Keratinocyte (primary cell): ENCODE measurements around the gene FN3KRP. TPM values are rescaled to one million over a fixed set of nuclear protein-coding genes. Genes with fewer than 3 reads are reported as not detected.

Experiments used
- DNase-seq: peaks from one replicate; pipeline ENCODE4 v3.0.0-alpha.2; 2011; ENCODE audit warnings: low read depth, missing footprints, low spot score
- FAIRE-seq: peaks from 2 replicates; lab custom pipeline; 2011; peaks lifted over from hg19 to GRCh38; lab: Jason Lieb, UNC
- H2AFZ ChIP-seq: 2 replicates; pipeline ENCODE4 v1.6.0; 2012; ENCODE audit warnings: low read length, control low read depth, inconsistent platforms; ENCODE audit not compliant: control insufficient read depth
- H3K27ac ChIP-seq: 2 replicates; pipeline ENCODE4 v1.5.1; 2011; ENCODE audit warnings: low read length; ENCODE audit not compliant: control insufficient read depth, insufficient read depth
- H3K27me3 ChIP-seq: 3 replicates; pipeline ENCODE4 v1.6.0; 2011; ENCODE audit warnings: low read length; ENCODE audit not compliant: control insufficient read depth, insufficient read depth; ENCODE audit errors: extremely low read depth
- H3K36me3 ChIP-seq, 2 experiments: 2 replicates in 1 of 2; 3 replicates in 1 of 2; pipeline ENCODE4 v1.5.1; 2011; ENCODE audit warnings: low read length in 2 of 2, mild to moderate bottlenecking in 1 of 2; ENCODE audit not compliant: control insufficient read depth in 2 of 2, insufficient read depth in 2 of 2; ENCODE audit errors: extremely low read depth in 1 of 2
- H3K4me1 ChIP-seq: 3 replicates; pipeline ENCODE4 v1.5.1; 2011; ENCODE audit warnings: low read length; ENCODE audit not compliant: control insufficient read depth, insufficient read depth; ENCODE audit errors: extremely low read depth
- H3K4me2 ChIP-seq: 3 replicates; pipeline ENCODE4 v1.6.0; 2011; ENCODE audit warnings: low read depth, low read length; ENCODE audit not compliant: control insufficient read depth, insufficient read depth; ENCODE audit errors: extremely low read depth
- H3K4me3 ChIP-seq, 3 experiments: fragments of 200-600 bp in 1 of 3; sonication (generic) in 1 of 3; 2 replicates in 2 of 3; 3 replicates in 1 of 3; pipeline ENCODE4 v1.5.1; 2011 to 2016; ENCODE audit warnings: low read length in 3 of 3, mild to moderate bottlenecking in 3 of 3, control low read depth in 2 of 3, inconsistent platforms in 1 of 3, low read depth in 1 of 3, mixed read lengths in 1 of 3, mixed run types in 1 of 3, moderate library complexity in 1 of 3; ENCODE audit not compliant: control insufficient read depth in 2 of 3, insufficient read depth in 2 of 3; ENCODE audit errors: extremely low read depth in 1 of 3
- H3K79me2 ChIP-seq: 2 replicates; pipeline ENCODE4 v1.6.0; 2012; ENCODE audit warnings: low read length; ENCODE audit not compliant: control insufficient read depth, insufficient read depth
- H3K9ac ChIP-seq: 3 replicates; pipeline ENCODE4 v1.6.0; 2011; ENCODE audit warnings: low read length; ENCODE audit not compliant: control insufficient read depth, insufficient read depth; ENCODE audit errors: extremely low read depth
- H3K9me1 ChIP-seq: 3 replicates; pipeline ENCODE4 v1.6.0; 2011; ENCODE audit warnings: low read length; ENCODE audit not compliant: control insufficient read depth, insufficient read depth; ENCODE audit errors: extremely low read depth
- H3K9me3 ChIP-seq: 2 replicates; pipeline ENCODE4 v1.5.1; 2012; ENCODE audit warnings: low read depth, low read length; ENCODE audit not compliant: control insufficient read depth
- H4K20me1 ChIP-seq: 3 replicates; pipeline ENCODE4 v1.6.0; 2011; ENCODE audit warnings: low read length; ENCODE audit not compliant: control insufficient read depth, insufficient read depth; ENCODE audit errors: extremely low read depth
- EZH2 ChIP-seq: IDR thresholded peaks from one replicate; pipeline ENCODE4 v1.6.1; 2012; ENCODE audit warnings: inconsistent platforms, mild to moderate bottlenecking, low read length, moderate library complexity
- dilution Hi-C: fragments of 300-500 bp; cut with MboI; formaldehyde crosslinking; loops from one replicate; pipeline ENCODE4 v1.7.0; 2020; ENCODE audit warnings: low sequenced_read_pairs; ENCODE audit not compliant: extremely low pct_ligation_motif_present
- polyA plus RNA-seq, 5 experiments: library from polyadenylated mRNA; depleted of rRNA in 3 of 5; stranded (reverse) in 3 of 5; stranded (forward) in 1 of 5; unstranded in 1 of 5; fragments of >200 nt; gene quantifications; 1 replicate in 1 of 5; 2 replicates in 3 of 5; 3 replicates in 1 of 5; pipeline versions ENCODE4 v1.2.1 to v1.2.3, GENCODE V29; 2011 to 2012; ENCODE audit warnings: missing spikeins in 2 of 5, low read depth in 1 of 5, low replicate concordance in 1 of 5
- TF ChIP-seq, protein P1 (sequence below), 3 experiments: IDR thresholded peaks in 1 of 3; conservative IDR thresholded peaks in 1 of 3; optimal IDR thresholded peaks in 1 of 3; 2 replicates in 2 of 3; 3 replicates in 1 of 3; pipeline versions ENCODE3 to v1.5.1; 2011; ENCODE audit warnings: low read length in 3 of 3, mild to moderate bottlenecking in 3 of 3, moderate library complexity in 2 of 3, control low read depth in 1 of 3, inconsistent platforms in 1 of 3; ENCODE audit not compliant: insufficient read depth in 2 of 3; ENCODE audit errors: extremely low read depth in 1 of 3

FN3KRP gene
- polyA plus RNA-seq, 1 donor (not counting 4 experiments of a cell fraction or from before 2014, with no cell fraction given) = 25.7 TPM

- Histone ChIP-seq H3K27ac (no peak overlapping the region), H3K27me3 (no peaks in the 10 kb centered on the region), H3K9ac (no peak overlapping the region), H3K4me3 (no peak overlapping the region), H3K4me2 (no peak overlapping the region), H4K20me1 (no peaks in the 10 kb centered on the region), H3K9me1 (no peaks in the 10 kb centered on the region), H3K36me3 (no peaks in the 10 kb centered on the region), H3K79me2 (no peaks in the 10 kb centered on the region), H3K4me1 (peaks cover 11% of the 10 kb centered on the region), H3K9me3 (no peaks in the 10 kb centered on the region), H2AFZ (no peak overlapping the region)
- DNase-seq (no peak), FAIRE-seq (no peak)
- TF ChIP-seq, protein P1, sequence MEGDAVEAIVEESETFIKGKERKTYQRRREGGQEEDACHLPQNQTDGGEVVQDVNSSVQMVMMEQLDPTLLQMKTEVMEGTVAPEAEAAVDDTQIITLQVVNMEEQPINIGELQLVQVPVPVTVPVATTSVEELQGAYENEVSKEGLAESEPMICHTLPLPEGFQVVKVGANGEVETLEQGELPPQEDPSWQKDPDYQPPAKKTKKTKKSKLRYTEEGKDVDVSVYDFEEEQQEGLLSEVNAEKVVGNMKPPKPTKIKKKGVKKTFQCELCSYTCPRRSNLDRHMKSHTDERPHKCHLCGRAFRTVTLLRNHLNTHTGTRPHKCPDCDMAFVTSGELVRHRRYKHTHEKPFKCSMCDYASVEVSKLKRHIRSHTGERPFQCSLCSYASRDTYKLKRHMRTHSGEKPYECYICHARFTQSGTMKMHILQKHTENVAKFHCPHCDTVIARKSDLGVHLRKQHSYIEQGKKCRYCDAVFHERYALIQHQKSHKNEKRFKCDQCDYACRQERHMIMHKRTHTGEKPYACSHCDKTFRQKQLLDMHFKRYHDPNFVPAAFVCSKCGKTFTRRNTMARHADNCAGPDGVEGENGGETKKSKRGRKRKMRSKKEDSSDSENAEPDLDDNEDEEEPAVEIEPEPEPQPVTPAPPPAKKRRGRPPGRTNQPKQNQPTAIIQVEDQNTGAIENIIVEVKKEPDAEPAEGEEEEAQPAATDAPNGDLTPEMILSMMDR (optimal IDR thresholded peaks at IDR 0.05 in 1 of 3, IDR thresholded peaks at IDR 0.05 in 1 of 3, conservative IDR thresholded peaks at IDR 0.05 in 1 of 3; ENCODE audit: extremely low read depth in 1 of 3, insufficient read depth in 2 of 3, low read length in 3 of 3) = no peak
- no peak for TF ChIP-seq EZH2
- dilution Hi-C loops = no loop called here
These were observed 13.3 kb upstream of the FN3KRP start for GRCh38 chr17:82703036-82703745.

GRCh38 chr17:82703935-82704865, 12.3 kb upstream of the FN3KRP start:
- FAIRE-seq = no peak

More at GRCh38 chr17:82703935-82704865, 12.3 kb upstream of the FN3KRP start:
- no peak for TF ChIP-seq EZH2
- TF ChIP-seq, protein P1 (optimal IDR thresholded peaks at IDR 0.05 in 1 of 3, IDR thresholded peaks at IDR 0.05 in 1 of 3, conservative IDR thresholded peaks at IDR 0.05 in 1 of 3; ENCODE audit: extremely low read depth in 1 of 3, insufficient read depth in 2 of 3, low read length in 3 of 3) = no peak
- H3K79me2 ChIP-seq = no peaks in the 10 kb centered on the region
- no peak for DNase-seq
- no peak overlapping the region for H3K4me2 ChIP-seq
- no peaks in the 10 kb centered on the region for H4K20me1 ChIP-seq
- H3K9ac ChIP-seq = no peak overlapping the region
- dilution Hi-C loops = no loop called here
- H3K9me3 ChIP-seq = no peaks in the 10 kb centered on the region
- H3K9me1 ChIP-seq = no peaks in the 10 kb centered on the region
- no peak overlapping the region for H3K4me3 ChIP-seq
- no peaks in the 10 kb centered on the region for H3K36me3 ChIP-seq
- H2AFZ ChIP-seq = no peak overlapping the region
- peaks cover 11% of the 10 kb centered on the region for H3K4me1 ChIP-seq
- no peaks in the 10 kb centered on the region for H3K27me3 ChIP-seq
- no peak overlapping the region for H3K27ac ChIP-seq
